ENCODE measurements around the gene ZNF324. TPM values are rescaled to one million over a fixed set of nuclear protein-coding genes. Genes with fewer than 3 reads are reported as not detected.

The ZNF324 gene
- total RNA-seq, 2 experiments from 2014 or later, result 8.1 to 10.1 TPM

DNA sequence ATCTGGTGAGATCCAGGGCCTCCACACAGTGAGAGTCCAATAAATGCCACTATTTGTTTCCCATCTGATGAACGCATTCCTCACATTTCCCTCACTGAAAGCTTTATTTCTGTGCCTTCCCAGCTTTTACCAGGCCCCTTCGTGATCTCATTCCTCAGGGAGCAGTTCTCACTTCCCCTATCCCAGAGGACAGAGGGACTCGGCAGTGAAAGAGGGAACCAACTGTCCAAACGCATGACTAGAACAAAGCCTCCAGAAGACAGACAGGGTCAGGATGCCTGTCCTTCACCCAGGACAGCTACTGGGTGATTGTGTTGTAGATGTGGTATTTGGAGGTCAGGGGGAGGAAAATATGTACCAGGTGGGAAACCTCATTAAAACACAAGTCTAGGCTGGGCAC lies 54.8 kb downstream of the ZNF324 start:
- ATAC-seq (no peak), DNase-seq (no peak)
- H3K4me3 Mint-ChIP-seq, result peak overlapping the region; percentile 28
- ChIA-PET POLR2A (interaction anchor here (1.1 to 10.2 kb wide), 5 partner anchors 11 to 36 kb away, joined by 3 to 164 read pairs (median 13); partner anchors contain the start of genes CHMP2A, TRIM28 and UBE2M), CTCF (interaction anchor here (1.0 to 5.5 kb wide), 4 partner anchors 8 to 57 kb away, joined by 3 to 131 read pairs (median 12); partner anchors contain the start of genes CHMP2A and TRIM28)
- TF ChIP-seq, protein P1, sequence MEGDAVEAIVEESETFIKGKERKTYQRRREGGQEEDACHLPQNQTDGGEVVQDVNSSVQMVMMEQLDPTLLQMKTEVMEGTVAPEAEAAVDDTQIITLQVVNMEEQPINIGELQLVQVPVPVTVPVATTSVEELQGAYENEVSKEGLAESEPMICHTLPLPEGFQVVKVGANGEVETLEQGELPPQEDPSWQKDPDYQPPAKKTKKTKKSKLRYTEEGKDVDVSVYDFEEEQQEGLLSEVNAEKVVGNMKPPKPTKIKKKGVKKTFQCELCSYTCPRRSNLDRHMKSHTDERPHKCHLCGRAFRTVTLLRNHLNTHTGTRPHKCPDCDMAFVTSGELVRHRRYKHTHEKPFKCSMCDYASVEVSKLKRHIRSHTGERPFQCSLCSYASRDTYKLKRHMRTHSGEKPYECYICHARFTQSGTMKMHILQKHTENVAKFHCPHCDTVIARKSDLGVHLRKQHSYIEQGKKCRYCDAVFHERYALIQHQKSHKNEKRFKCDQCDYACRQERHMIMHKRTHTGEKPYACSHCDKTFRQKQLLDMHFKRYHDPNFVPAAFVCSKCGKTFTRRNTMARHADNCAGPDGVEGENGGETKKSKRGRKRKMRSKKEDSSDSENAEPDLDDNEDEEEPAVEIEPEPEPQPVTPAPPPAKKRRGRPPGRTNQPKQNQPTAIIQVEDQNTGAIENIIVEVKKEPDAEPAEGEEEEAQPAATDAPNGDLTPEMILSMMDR (IDR thresholded peaks at IDR 0.05), result no peak
- no peaks in the 10 kb centered on the region for H3K9me3 Mint-ChIP-seq
- peaks cover 22% of the 10 kb centered on the region for H3K4me1 Mint-ChIP-seq (ENCODE audit: low read depth)
- no peak overlapping the region for H3K27ac Mint-ChIP-seq
- H3K36me3 Mint-ChIP-seq (ENCODE audit: low read depth), result peaks cover 2% of the 10 kb centered on the region
- no peaks in the 10 kb centered on the region for H3K27me3 Mint-ChIP-seq
- intact Hi-C loops (cut with micrococcal nuclease), result no loop called here

DNA sequence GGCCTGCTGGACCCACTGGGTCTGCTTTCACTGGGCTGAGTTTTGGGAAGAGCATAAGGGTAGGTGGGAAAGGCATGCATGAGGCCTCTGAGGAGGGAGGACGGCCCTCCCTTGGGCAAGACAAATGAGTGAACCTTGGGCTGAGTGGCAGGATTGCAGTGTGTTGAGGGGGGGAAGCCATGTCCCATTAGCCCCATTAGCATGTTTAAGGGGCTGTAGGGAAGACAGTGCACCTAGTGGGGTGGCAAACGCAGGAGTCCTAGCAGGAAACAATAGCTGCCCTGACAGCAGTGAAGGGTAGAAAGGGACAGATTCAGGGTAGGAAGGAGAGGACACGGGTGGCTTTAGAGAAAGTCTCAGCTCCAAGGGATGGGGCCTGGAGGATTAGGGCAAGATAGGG lies 55.8 kb downstream of the ZNF324 start:
- DNase-seq (no peak), ATAC-seq (no peak)
- POLR2A ChIA-PET, result interaction anchor here (1.5 to 3.6 kb wide), 3 partner anchors 15 to 35 kb away, joined by 3 to 13 read pairs (median 7); partner anchors contain the start of gene UBE2M
- Mint-ChIP-seq H3K36me3 (ENCODE audit: low read depth) (no peaks in the 10 kb centered on the region), H3K4me1 (ENCODE audit: low read depth) (peaks cover 17% of the 10 kb centered on the region), H3K4me3 (no peak overlapping the region), H3K27ac (no peak overlapping the region), H3K27me3 (no peaks in the 10 kb centered on the region), H3K9me3 (no peaks in the 10 kb centered on the region)
- intact Hi-C loops (cut with micrococcal nuclease), result no loop called here
- CTCF ChIA-PET, result interaction anchor here (1.2 to 1.4 kb wide), 2 partner anchors 9 to 59 kb away, joined by 3 to 4 read pairs; no protein-coding TSS in a partner anchor
- TF ChIP-seq, protein P1 (IDR thresholded peaks at IDR 0.05), result no peak

Other genes with a start within 250 kb of the ZNF324 start
- 10 to 100 TPM; 49.8 to 52.3 TPM for gene ZNF544, start 238.2 kb upstream of the ZNF324 start, total RNA-seq
- 1 to 10 TPM; 5.2 to 5.8 TPM for gene ZNF8, start 188.1 kb upstream of the ZNF324 start, total RNA-seq
- 10 to 100 TPM; 40.6 to 43.0 TPM for gene ERVK3-1, start 161.7 kb upstream of the ZNF324 start, total RNA-seq
- 1 to 10 TPM; 2.6 to 2.9 TPM for gene ZSCAN22, start 140.1 kb upstream of the ZNF324 start, total RNA-seq
- 10 to 100 TPM; 35.2 to 36.2 TPM for gene A1BG, start 113.6 kb upstream of the ZNF324 start, total RNA-seq
- 1 to 10 TPM; 1.3 to 1.6 TPM for gene ZNF497, start 104.3 kb upstream of the ZNF324 start, total RNA-seq
- gene ZNF837, start 86.0 kb upstream of the ZNF324 start, total RNA-seq, result 1 to 10 TPM; 1.5 to 1.6 TPM
- 1,000 to 10,000 TPM; 1,906 to 1,936 TPM for gene RPS5, start 79.8 kb upstream of the ZNF324 start, total RNA-seq
- gene RNF225, start 71.4 kb upstream of the ZNF324 start, total RNA-seq, result 1 to 10 TPM in 1 of 2 experiments, under 1 TPM in 1; 0.81 to 1.1 TPM
- 10 to 100 TPM; 12.0 to 14.3 TPM for gene ZNF584, start 58.4 kb upstream of the ZNF324 start, total RNA-seq
- gene ZNF132, start 26.9 kb upstream of the ZNF324 start, total RNA-seq, result 1 to 10 TPM; 3.4 to 3.8 TPM
- gene ZNF324B, start 15.5 kb upstream of the ZNF324 start, total RNA-seq, result 1 to 10 TPM; 7.6 to 8.2 TPM
- 1 to 10 TPM; 3.5 to 4.0 TPM for gene ZNF446, start 9.3 kb downstream of the ZNF324 start, total RNA-seq
- gene SLC27A5, start 44.9 kb downstream of the ZNF324 start, total RNA-seq, result 10 to 100 TPM; 21.7 to 26.6 TPM
- 1 to 10 TPM; 7.4 to 7.9 TPM for gene ZBTB45, start 52.7 kb downstream of the ZNF324 start, total RNA-seq
- 100 to 1,000 TPM; 527 to 550 TPM for gene TRIM28, start 77.0 kb downstream of the ZNF324 start, total RNA-seq
- gene CHMP2A, start 88.0 kb downstream of the ZNF324 start, total RNA-seq, result 10 to 100 TPM; 88.3 to 90.0 TPM
- 100 to 1,000 TPM; 107 to 114 TPM for gene UBE2M, start 91.5 kb downstream of the ZNF324 start, total RNA-seq
- 10 to 100 TPM; 12.1 to 13.4 TPM for gene MZF1, start 106.3 kb downstream of the ZNF324 start, total RNA-seq

Measured in activated CD8-positive, alpha-beta T cell treated with anti-CD3 and anti-CD28 coated beads for 36 hours (primary cell).